Mucosa of stomach (tissue), 1 donor: ENCODE data around the gene GDF11.

ENCODE experiments used
- H3K27me3 ChIP-seq: one replicate; pipeline ENCODE4 v1.7.0; 2013; ENCODE audit warnings: mild to moderate bottlenecking, low read length; ENCODE audit not compliant: control insufficient read depth, insufficient read depth
- H3K36me3 ChIP-seq: one replicate; pipeline ENCODE4 v1.7.0; 2013; ENCODE audit warnings: low read length; ENCODE audit not compliant: control insufficient read depth, insufficient read depth
- H3K4me1 ChIP-seq: one replicate; pipeline ENCODE4 v1.7.0; 2013; ENCODE audit warnings: mild to moderate bottlenecking, low read length; ENCODE audit not compliant: control insufficient read depth, insufficient read depth
- H3K4me3 ChIP-seq: one replicate; pipeline ENCODE4 v1.7.0; 2013; ENCODE audit warnings: low read length
- H3K9ac ChIP-seq: one replicate; pipeline ENCODE4 v1.7.0; 2013; ENCODE audit warnings: mild to moderate bottlenecking, low read length, moderate library complexity
- H3K9me3 ChIP-seq: one replicate; pipeline ENCODE4 v1.7.0; 2013; ENCODE audit warnings: mild to moderate bottlenecking, low read length, moderate library complexity; ENCODE audit not compliant: control insufficient read depth
- donor health status: Pancreatic carcinoma.

The GDF11 gene

DNA sequence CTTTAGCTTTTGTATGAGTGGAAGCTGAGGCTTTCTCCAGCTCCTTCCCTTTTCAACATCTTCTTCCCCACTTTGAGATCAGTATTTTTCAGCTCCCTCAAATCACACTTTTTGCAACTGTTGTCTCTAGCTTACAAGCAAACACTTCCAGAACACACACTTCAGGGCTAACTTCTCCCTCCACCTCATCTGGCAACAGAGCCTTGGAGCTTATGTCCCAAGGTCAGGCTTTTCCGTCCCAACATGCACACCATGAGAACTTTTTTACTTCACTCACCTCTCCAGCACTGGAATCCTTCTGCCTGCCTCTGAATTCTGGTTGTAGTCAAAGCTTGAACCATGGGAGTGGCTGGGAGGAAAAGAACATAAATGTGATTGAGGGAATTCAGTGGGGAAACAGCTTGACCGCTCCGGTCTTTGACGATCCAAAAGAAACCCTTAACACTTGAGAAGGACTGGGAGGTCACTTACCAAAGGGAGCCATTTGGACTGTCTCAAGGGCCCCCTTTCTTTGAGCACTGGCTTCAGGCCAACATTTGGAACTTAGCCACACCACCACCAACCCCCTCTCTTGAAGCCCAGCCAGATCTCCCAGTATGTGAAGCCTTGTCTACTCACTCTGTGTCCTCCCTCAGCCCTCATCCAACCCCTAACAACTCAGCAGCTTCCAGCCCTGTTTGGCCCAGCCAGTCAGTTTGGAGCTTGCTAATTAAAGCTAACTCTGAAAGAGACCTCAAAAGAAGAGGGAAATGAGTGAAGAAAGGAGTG, 31.0 kb upstream of the GDF11 start:
- Histone ChIP-seq H3K4me1 (peaks cover 15% of the 10 kb centered on the region), H3K9ac (no peak overlapping the region), H3K36me3 (no peaks in the 10 kb centered on the region), H3K27me3 (peaks cover 25% of the 10 kb centered on the region), H3K4me3 (no peak overlapping the region), H3K9me3 (no peaks in the 10 kb centered on the region)

DNA sequence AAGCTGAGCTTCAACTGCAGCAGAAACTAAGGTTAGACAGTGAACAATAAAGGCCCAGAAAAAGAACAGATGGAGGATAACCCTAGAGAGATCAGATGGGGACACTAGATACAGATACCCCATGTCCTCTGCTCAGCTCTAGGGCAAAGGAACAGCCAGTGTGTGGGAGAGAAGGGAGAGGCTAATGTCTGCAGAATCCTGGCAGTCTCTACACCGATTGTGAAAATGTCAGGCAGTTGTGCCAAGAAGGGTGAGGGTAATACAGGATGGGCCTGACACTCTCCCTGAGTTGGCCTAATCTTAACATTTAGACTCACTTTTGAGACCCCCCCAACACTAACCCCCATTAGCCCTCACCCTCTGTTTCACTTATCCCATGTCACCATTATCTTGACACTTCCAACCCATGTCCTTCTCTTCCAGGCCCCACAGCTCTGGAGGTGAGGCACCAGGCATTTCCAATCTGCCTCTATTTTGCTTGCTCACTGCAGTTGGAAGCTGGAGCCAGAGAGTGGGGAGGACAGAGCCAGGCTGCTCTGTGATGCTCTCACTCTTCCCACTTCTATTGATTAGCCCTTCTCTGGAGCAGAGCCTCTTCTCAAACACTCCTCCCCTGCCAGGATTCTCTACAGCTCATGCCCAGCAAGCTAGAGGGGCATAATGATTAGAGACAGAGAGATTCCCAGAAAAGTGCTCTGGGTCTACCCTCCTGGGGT, 30.1 kb upstream of the GDF11 start:
- H3K9ac ChIP-seq: no peak overlapping the region

DNA sequence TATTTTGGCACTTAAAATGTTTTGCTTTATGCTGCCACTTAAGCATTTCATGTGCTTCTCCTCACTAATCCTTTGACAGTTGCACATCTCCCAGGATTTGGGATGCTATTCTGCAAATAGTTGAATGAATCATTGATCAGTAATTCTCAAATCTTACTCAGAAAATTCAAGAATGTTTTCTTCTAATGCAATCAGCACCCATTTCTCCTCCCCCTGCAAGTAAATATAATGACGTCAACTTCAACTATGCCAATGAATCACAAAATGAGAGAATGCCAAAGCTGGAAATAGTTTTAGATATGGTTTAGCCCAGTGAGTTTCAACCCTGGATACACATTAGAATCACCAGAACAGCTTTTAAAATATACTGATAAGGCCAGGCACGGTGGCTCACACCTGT, 29.2 kb upstream of the GDF11 start:
- H3K9ac ChIP-seq: no peak overlapping the region
- peaks cover 28% of the 10 kb centered on the region for H3K4me1 ChIP-seq
- H3K9me3 ChIP-seq: no peaks in the 10 kb centered on the region
- no peaks in the 10 kb centered on the region for H3K36me3 ChIP-seq
- H3K27me3 ChIP-seq: peaks cover 11% of the 10 kb centered on the region
- no peak overlapping the region for H3K4me3 ChIP-seq

More for the DNA sequence above, 30.1 kb upstream of the GDF11 start:
- peaks cover 20% of the 10 kb centered on the region for H3K27me3 ChIP-seq
- H3K9me3 ChIP-seq: no peaks in the 10 kb centered on the region
- no peaks in the 10 kb centered on the region for H3K36me3 ChIP-seq
- H3K4me1 ChIP-seq: peaks cover 19% of the 10 kb centered on the region
- no peak overlapping the region for H3K4me3 ChIP-seq

DNA sequence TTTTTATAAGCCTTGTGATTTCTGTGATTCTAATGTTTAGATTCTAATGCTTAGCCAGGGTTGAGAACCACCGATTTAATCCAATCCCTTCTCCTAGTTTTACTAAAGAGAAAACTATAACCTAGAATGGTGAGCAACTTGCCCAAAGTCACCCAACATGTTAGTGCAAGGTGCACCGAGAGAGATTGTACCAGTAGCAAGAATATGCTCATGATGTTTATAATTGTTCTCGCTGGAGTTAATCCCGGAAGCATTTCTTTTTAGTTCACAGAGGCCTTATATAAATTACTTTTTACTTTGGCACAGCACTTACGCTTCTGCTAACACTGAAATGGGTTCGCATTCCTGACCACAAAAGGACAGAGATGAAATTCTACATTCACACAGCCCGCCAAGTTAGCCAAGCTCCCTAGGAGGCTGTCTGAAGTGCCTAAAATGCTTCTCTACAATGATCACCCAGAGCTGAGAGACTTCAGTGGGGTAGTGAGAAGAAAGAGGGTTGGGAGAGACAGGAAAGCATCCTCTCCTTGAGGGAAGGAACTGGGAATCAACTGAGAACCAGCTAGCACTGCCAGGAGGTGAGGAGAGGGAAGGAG, 27.7 kb upstream of the GDF11 start:
- H3K4me1 ChIP-seq: peaks cover 42% of the 10 kb centered on the region
- H3K27me3 ChIP-seq: peaks cover 6% of the 10 kb centered on the region
- peak overlapping the region; percentile 89 for H3K4me3 ChIP-seq
- H3K9ac ChIP-seq: peak overlapping the region; percentile 90
- H3K9me3 ChIP-seq: no peaks in the 10 kb centered on the region
- no peaks in the 10 kb centered on the region for H3K36me3 ChIP-seq

DNA sequence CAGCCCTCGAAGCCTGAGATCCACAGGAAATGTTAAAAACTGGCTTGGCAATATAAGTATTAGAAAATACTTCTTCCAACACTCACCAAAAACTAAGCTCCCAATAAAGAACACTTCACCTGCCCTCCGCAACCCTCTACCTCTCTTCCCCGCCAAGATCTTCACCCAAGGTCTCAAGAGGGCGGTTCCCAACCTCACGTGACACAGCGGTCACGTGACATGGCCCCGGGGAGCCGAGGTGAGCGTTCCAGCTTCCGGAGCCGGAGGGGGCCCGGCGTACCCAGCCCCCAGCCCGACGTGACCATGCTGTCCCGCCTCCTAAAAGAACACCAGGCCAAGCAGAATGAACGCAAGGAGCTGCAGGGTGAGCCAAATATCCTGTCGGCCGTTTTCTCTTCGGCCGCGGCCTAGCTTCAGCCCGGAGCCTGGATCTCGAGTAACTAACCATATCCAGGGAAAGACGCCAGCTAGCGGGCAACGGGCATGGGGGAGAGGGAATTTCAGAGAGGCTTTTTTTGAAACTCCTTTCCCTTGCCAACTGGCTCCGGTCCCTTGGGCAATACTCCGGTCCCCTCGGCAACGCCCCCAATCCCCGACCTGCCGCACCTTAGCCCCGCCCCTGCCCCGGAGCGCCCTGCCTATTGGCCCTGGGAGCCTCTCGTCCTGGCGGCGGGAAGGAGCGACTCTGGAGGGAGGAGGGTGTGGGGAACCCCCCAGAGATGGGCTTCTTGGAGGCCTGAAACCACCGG, 26.9 kb upstream of the GDF11 start, which contains the start of gene BLOC1S1:
Gene BLOC1S1 (plus strand): TSS at position 214 of the 749 bp plus-strand sequence. CDS start 6 bp downstream, at position 220.
- Histone ChIP-seq H3K4me3 (peak within 1 kb of the TSS; percentile 89), H3K36me3 (no peaks in the 10 kb centered on the region), H3K4me1 (peaks cover 48% of the 10 kb centered on the region), H3K9ac (peak within 1 kb of the TSS; percentile 90), H3K27me3 (peaks cover 6% of the 10 kb centered on the region), H3K9me3 (no peaks in the 10 kb centered on the region)

DNA sequence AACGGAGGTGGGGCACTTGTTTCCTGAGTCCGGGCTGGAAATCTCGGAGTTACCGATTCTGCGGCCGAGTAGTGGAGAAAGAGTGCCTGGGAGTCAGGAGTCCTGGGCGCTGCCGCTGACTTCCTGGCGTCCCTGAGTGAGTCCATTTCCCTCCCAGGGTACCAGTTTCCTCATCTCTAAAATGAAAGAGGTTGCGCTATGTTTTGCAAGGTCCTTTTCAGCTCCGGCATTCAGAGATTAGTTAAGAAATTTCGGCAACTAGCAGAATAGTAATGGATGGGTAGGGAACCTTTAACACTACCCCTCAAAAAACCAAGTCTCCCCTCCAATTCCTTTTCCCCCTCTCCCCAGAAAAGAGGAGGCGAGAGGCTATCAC, 26.4 kb upstream of the GDF11 start:
- peaks cover 53% of the 10 kb centered on the region for H3K4me1 ChIP-seq

DNA sequence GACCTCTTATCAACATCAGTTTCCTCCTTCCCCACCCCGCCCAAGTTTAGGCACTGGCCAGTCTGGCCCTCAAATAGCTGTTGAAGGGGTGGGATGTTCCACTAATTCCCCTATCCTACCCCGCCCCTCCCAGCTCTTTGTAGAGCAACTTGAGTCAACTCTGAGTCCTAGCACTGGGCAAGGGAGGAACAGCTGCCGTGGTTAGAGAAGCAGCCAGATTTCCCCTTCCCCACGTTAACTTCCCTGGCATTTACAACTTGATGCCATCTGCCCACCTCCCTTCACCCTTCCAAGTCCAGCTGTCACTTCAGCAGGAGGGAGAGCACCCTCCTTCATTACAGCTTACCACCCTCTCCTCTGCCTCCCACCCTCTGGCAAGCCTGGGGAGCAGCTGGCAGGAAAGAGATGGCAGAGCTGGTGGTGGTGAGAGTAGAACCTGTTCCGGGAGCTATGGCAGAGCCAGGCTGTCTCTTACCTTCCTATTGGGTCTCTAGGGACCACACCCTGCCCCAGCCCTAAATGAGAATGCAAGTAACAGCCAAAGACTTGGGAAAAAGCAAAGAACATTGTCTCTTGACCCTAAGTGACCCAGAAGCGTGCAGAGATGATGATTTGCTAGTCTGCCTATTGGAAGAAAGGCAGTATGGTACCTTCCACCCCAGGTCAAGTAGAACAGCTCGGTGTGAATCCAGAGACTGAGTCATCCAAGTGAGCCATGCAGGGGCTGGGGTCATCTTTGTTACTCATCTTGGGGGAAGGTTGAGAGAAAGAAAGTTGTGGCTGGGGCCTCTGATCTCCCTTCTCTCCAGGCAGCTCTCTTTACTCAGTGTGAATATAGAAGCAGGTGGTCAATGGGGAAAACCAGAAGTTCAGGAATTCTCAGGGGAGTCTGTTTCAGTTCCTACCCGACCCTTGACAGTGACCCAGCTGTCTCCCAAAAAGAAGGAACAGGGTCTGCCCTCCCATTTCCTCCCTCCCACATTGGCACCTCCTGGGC, 25.6 kb upstream of the GDF11 start:
- H3K4me3 ChIP-seq: peak overlapping the region; percentile 89
- H3K4me1 ChIP-seq: peaks cover 60% of the 10 kb centered on the region
- H3K9ac ChIP-seq: peak overlapping the region; percentile 90
- H3K27me3 ChIP-seq: no peaks in the 10 kb centered on the region
- no peaks in the 10 kb centered on the region for H3K9me3 ChIP-seq
- H3K36me3 ChIP-seq: no peaks in the 10 kb centered on the region

More for the DNA sequence above, 26.4 kb upstream of the GDF11 start:
- Histone ChIP-seq H3K27me3 (peaks cover 6% of the 10 kb centered on the region), H3K4me3 (peak overlapping the region; percentile 89), H3K36me3 (no peaks in the 10 kb centered on the region), H3K9ac (peak overlapping the region; percentile 90), H3K9me3 (no peaks in the 10 kb centered on the region)

DNA sequence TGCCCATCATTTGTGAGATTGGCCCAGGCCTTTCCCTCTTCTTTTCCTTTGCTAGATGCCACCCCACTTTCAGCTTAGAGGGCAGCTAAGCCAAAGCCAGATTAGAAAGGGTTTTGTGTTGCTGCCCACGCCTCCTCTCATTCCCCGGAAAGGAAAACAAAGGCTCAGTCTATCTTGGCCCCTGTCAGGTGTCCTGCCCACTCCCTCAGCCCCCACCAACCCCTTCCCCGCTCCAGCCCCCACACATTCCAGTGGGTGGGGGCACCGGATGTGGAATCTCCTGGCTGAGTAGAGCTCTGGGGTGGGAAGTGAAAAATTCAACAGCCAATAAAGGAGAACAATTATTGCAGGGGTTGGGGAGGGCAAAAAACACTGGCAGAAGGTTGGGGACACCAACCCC, 24.9 kb upstream of the GDF11 start:
- Histone ChIP-seq H3K36me3 (no peaks in the 10 kb centered on the region), H3K4me1 (peaks cover 66% of the 10 kb centered on the region), H3K4me3 (no peak overlapping the region), H3K27me3 (no peaks in the 10 kb centered on the region), H3K9me3 (no peaks in the 10 kb centered on the region), H3K9ac (no peak overlapping the region)

DNA sequence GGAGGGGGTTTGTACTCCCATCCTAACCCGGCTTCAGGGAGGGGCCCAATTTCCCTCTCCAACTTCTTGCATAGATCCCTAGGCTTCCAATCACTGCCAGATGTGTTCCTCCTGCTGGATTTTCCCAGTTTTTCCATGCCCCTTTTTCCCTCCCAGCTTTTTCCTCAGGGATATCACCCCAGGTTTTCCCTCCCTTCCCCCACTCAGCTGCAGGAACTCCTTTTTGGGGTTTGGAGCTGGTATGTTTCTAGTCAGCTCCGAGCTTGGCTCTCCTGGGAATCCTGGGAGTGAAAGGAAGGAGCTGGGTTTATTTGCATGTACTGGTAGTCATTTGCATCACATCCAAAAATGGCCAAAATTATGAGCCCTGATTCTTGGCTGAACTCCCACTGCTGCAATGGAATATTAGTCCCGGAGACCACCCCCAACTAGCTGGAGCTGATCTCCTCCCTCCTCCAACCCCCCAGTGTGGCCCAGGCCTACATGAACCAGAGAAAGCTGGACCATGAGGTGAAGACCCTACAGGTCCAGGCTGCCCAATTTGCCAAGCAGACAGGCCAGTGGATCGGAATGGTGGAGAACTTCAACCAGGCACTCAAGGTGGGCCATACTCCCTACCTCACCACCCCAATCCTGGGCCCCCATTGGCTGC, 24.2 kb upstream of the GDF11 start:
- Histone ChIP-seq H3K27me3 (no peaks in the 10 kb centered on the region), H3K9ac (peak overlapping the region; percentile 29), H3K9me3 (no peaks in the 10 kb centered on the region), H3K4me1 (peaks cover 72% of the 10 kb centered on the region), H3K36me3 (no peaks in the 10 kb centered on the region), H3K4me3 (no peak overlapping the region)

DNA sequence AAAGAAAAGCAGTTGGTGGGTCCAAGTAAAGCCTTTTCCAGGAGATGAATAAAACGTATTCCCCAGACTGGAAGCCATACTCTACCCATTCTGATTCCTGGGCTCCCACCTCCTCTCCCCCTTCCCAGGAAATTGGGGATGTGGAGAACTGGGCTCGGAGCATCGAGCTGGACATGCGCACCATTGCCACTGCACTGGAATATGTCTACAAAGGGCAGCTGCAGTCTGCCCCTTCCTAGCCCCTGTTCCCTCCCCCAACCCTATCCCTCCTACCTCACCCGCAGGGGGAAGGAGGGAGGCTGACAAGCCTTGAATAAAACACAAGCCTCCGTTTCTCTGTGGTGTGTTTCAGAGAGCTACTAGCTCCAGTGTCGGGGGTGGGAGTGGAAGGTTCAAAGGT, 23.6 kb upstream of the GDF11 start:
- peaks cover 78% of the 10 kb centered on the region for H3K4me1 ChIP-seq
- H3K27me3 ChIP-seq: no peaks in the 10 kb centered on the region
- peaks cover 5% of the 10 kb centered on the region for H3K36me3 ChIP-seq
- H3K4me3 ChIP-seq: no peak overlapping the region
- peak overlapping the region; percentile 55 for H3K9ac ChIP-seq
- H3K9me3 ChIP-seq: no peaks in the 10 kb centered on the region
